K562 (cell line): Measurements from ENCODE around the gene GMPR. TPM values are rescaled to one million over a fixed set of nuclear protein-coding genes. Genes with fewer than 3 reads are reported as not detected.

Experiments used
- ARID4B ChIP-seq: sonication (generic); formaldehyde crosslinking; IDR thresholded peaks from 2 replicates; pipeline ENCODE4 v1.8.0; 2022; ENCODE audit warnings: mild to moderate bottlenecking, missing genetic modification reagents
- FOXA3 ChIP-seq, 2 experiments: fragments of 450-650 bp in 1 of 2; sonication (generic) in 1 of 2; formaldehyde crosslinking; IDR thresholded peaks in 1 of 2; conservative IDR thresholded peaks in 1 of 2; 2 replicates each; pipeline versions ENCODE4 v1.4.0 to v1.8.0; 2020 to 2022; ENCODE audit warnings: mild to moderate bottlenecking in 2 of 2, missing genetic modification reagents in 1 of 2
- GTF2E2 ChIP-seq: fragments of 200-800 bp; sonication (Bioruptor generic); IDR thresholded peaks from 2 replicates; pipeline ENCODE4 v1.6.1; 2016; ENCODE audit warnings: missing genetic modification characterization, missing compliant biosample characterization
- KLF13 ChIP-seq: fragments of 450-650 bp; IDR thresholded peaks from 2 replicates; pipeline ENCODE4 v1.6.1; 2016; ENCODE audit warnings: missing genetic modification characterization, low read depth, mild to moderate bottlenecking, missing compliant biosample characterization, moderate library complexity, borderline replicate concordance
- LCOR ChIP-seq: sonication (generic); formaldehyde crosslinking; IDR thresholded peaks from 2 replicates; pipeline ENCODE4 v1.8.0; 2022; ENCODE audit warnings: mild to moderate bottlenecking, missing genetic modification reagents
- NFE2 ChIP-seq: IDR thresholded peaks from 2 replicates; pipeline ENCODE4 v1.6.1; 2014; ENCODE audit warnings: antibody characterized with exemption, low read depth
- PCBP1 ChIP-seq: fragments of 200-400 bp; formaldehyde crosslinking; IDR thresholded peaks from 2 replicates; pipeline ENCODE4 v1.6.1; 2018; ENCODE audit warnings: mild to moderate bottlenecking, low read depth, low read length; ENCODE audit not compliant: poor library complexity, severe bottlenecking
- ZBTB49 ChIP-seq: sonication (generic); formaldehyde crosslinking; IDR thresholded peaks from 2 replicates; pipeline ENCODE4 v1.8.0; 2022; ENCODE audit warnings: missing genetic modification reagents, mild to moderate bottlenecking, borderline replicate concordance
- ZNF146 ChIP-seq: IDR thresholded peaks from one replicate; pipeline ENCODE4 v1.6.1; 2018; ENCODE audit warnings: missing compliant biosample characterization; ENCODE audit not compliant: unreplicated experiment
- ZNF436 ChIP-seq: fragments of 250-450, 450-650 bp; sonication (Bioruptor Pico); formaldehyde crosslinking; IDR thresholded peaks from 2 replicates; pipeline ENCODE4 v1.7.0; 2020; ENCODE audit warnings: mild to moderate bottlenecking
- ZNF76 ChIP-seq: fragments of 250-450 bp; sonication (Bioruptor Pico); IDR thresholded peaks from 2 replicates; pipeline ENCODE4 v1.4.0; 2020; ENCODE audit warnings: mild to moderate bottlenecking, moderate library complexity, borderline replicate concordance
- polyA plus RNA-seq, 8 experiments: library from polyadenylated mRNA; depleted of rRNA in 4 of 8; stranded (reverse) in 5 of 8; unstranded in 3 of 8; fragments of >200 nt; fragmentation: Nextera tagmentation in 2 of 8; fragmentation: Illumina TruSeq in 1 of 8; extraction: Ambion mirVana in 2 of 8; extraction: Trizol in 1 of 8; gene quantifications; 2 replicates each; pipeline versions ENCODE4 v1.2.1 to v1.2.3, GENCODE V29; 2011 to 2014; ENCODE audit warnings: inconsistent platforms in 1 of 8, missing spikeins in 1 of 8
- total RNA-seq, 7 experiments: library from RNA; depleted of rRNA in 6 of 7; stranded (reverse); fragments of >200 nt in 6 of 7; fragmentation: Illumina TruSeq in 2 of 7; extraction: Trizol in 2 of 7; gene quantifications; 2 replicates each; pipeline versions ENCODE4 v1.2.1 to v1.2.3, GENCODE V29; 2011 to 2021; ENCODE audit warnings: low replicate concordance in 1 of 7
- TF ChIP-seq, protein P1 (sequence below): fragments of 250-450 bp; sonication (Bioruptor Pico); IDR thresholded peaks from 2 replicates; pipeline ENCODE4 v1.5.0; 2021
- TF ChIP-seq, protein P2 (sequence below): fragments of 450-650 bp; formaldehyde crosslinking; IDR thresholded peaks from 2 replicates; pipeline ENCODE4 v1.4.0; 2020; ENCODE audit warnings: mild to moderate bottlenecking, moderate library complexity
- TF ChIP-seq, protein P3 (sequence below): IDR thresholded peaks from 3 replicates; pipeline ENCODE4 v1.6.1; 2011; ENCODE audit warnings: borderline replicate concordance, mild to moderate bottlenecking, moderate library complexity; ENCODE audit not compliant: insufficient read length; ENCODE audit errors: extremely low read depth

Gene GMPR
- total and polyA plus RNA-seq, 9 of the 15 experiments (the other 6 are each of a cell fraction or from before 2014, with no cell fraction given) = 34.6 to 83.7 (median 49.8) TPM

- TF ChIP-seq, protein P1, sequence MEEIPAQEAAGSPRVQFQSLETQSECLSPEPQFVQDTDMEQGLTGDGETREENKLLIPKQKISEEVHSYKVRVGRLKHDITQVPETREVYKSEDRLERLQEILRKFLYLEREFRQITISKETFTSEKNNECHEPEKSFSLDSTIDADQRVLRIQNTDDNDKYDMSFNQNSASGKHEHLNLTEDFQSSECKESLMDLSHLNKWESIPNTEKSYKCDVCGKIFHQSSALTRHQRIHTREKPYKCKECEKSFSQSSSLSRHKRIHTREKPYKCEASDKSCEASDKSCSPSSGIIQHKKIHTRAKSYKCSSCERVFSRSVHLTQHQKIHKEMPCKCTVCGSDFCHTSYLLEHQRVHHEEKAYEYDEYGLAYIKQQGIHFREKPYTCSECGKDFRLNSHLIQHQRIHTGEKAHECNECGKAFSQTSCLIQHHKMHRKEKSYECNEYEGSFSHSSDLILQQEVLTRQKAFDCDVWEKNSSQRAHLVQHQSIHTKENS = no peak
- TF ChIP-seq ZNF436 (CRISPR knock-in tag) (peak; percentile 1; the same call in 1 of the 2 replicates), GTF2E2 (tag) (no peak), ZNF76 (CRISPR knock-in tag) (no peak), LCOR (CRISPR knock-in tag) (no peak), ARID4B (CRISPR knock-in tag) (0 out of 2 replicates have a peak, but pooled peaks have one; percentile 8), NFE2 (no peak), KLF13 (tag) (no peak), FOXA3 (CRISPR knock-in tag; conservative IDR thresholded peaks at IDR 0.05 in 1 of 2, IDR thresholded peaks at IDR 0.05 in 1 of 2) (no peak), PCBP1 (no peak), ZBTB49 (CRISPR knock-in tag) (no peak), ZNF146 (no peak)
- TF ChIP-seq, protein P2, sequence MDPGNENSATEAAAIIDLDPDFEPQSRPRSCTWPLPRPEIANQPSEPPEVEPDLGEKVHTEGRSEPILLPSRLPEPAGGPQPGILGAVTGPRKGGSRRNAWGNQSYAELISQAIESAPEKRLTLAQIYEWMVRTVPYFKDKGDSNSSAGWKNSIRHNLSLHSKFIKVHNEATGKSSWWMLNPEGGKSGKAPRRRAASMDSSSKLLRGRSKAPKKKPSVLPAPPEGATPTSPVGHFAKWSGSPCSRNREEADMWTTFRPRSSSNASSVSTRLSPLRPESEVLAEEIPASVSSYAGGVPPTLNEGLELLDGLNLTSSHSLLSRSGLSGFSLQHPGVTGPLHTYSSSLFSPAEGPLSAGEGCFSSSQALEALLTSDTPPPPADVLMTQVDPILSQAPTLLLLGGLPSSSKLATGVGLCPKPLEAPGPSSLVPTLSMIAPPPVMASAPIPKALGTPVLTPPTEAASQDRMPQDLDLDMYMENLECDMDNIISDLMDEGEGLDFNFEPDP (CRISPR knock-in tag) = no peak
- TF ChIP-seq, protein P3, sequence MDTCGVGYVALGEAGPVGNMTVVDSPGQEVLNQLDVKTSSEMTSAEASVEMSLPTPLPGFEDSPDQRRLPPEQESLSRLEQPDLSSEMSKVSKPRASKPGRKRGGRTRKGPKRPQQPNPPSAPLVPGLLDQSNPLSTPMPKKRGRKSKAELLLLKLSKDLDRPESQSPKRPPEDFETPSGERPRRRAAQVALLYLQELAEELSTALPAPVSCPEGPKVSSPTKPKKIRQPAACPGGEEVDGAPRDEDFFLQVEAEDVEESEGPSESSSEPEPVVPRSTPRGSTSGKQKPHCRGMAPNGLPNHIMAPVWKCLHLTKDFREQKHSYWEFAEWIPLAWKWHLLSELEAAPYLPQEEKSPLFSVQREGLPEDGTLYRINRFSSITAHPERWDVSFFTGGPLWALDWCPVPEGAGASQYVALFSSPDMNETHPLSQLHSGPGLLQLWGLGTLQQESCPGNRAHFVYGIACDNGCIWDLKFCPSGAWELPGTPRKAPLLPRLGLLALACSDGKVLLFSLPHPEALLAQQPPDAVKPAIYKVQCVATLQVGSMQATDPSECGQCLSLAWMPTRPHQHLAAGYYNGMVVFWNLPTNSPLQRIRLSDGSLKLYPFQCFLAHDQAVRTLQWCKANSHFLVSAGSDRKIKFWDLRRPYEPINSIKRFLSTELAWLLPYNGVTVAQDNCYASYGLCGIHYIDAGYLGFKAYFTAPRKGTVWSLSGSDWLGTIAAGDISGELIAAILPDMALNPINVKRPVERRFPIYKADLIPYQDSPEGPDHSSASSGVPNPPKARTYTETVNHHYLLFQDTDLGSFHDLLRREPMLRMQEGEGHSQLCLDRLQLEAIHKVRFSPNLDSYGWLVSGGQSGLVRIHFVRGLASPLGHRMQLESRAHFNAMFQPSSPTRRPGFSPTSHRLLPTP = no peak
These were observed 26.4 kb downstream of the GMPR start (continued) for GRCh38 chr6:16264785-16265184.
